ENCODE results near the gene NETO1. TPM values are rescaled to one million over a fixed set of nuclear protein-coding genes. Genes with fewer than 3 reads are reported as not detected.

The NETO1 gene
- total RNA-seq, 2 donors from 2014 or later = not detected

GRCh38 chr18:72822202-72822601 lies 45.6 kb downstream of the NETO1 start:
- H3K27ac Mint-ChIP-seq = no peak overlapping the region
- H3K36me3 Mint-ChIP-seq (ENCODE audit: low read depth) = no peaks in the 10 kb centered on the region
- no peaks in the 10 kb centered on the region for H3K27me3 Mint-ChIP-seq
- no peaks in the 10 kb centered on the region for H3K4me1 Mint-ChIP-seq
- H3K9me3 Mint-ChIP-seq = peaks cover 8% of the 10 kb centered on the region
- H3K4me3 Mint-ChIP-seq = no peak overlapping the region
- no peak for ATAC-seq (replicated peaks)

GRCh38 chr18:72820571-72820970 lies 47.2 kb downstream of the NETO1 start:
- peaks cover 15% of the 10 kb centered on the region for H3K9me3 Mint-ChIP-seq
- no peaks in the 10 kb centered on the region for H3K36me3 Mint-ChIP-seq (ENCODE audit: low read depth)
- H3K27ac Mint-ChIP-seq = no peak overlapping the region
- no peaks in the 10 kb centered on the region for H3K27me3 Mint-ChIP-seq
- no peaks in the 10 kb centered on the region for H3K4me1 Mint-ChIP-seq
- ATAC-seq (replicated peaks) = no peak
- H3K4me3 Mint-ChIP-seq = no peak overlapping the region

GRCh38 chr18:72819050-72819449 lies 48.7 kb downstream of the NETO1 start:
- ATAC-seq (replicated peaks) = no peak
- Mint-ChIP-seq H3K27me3 (no peaks in the 10 kb centered on the region), H3K27ac (no peak overlapping the region), H3K9me3 (peaks cover 18% of the 10 kb centered on the region), H3K4me1 (no peaks in the 10 kb centered on the region), H3K36me3 (ENCODE audit: low read depth) (no peaks in the 10 kb centered on the region), H3K4me3 (no peak overlapping the region)

GRCh38 chr18:72811047-72811446 lies 56.7 kb downstream of the NETO1 start:
- no peaks in the 10 kb centered on the region for H3K36me3 Mint-ChIP-seq (ENCODE audit: low read depth)
- no peaks in the 10 kb centered on the region for H3K4me1 Mint-ChIP-seq
- ATAC-seq (replicated peaks) = no peak

GRCh38 chr18:72808680-72809079 lies 59.1 kb downstream of the NETO1 start:
- H3K27me3 Mint-ChIP-seq = no peaks in the 10 kb centered on the region
- no peaks in the 10 kb centered on the region for H3K36me3 Mint-ChIP-seq (ENCODE audit: low read depth)
- no peak overlapping the region for H3K27ac Mint-ChIP-seq
- no peak for ATAC-seq (replicated peaks)
- no peak overlapping the region for H3K4me3 Mint-ChIP-seq
- peaks cover 9% of the 10 kb centered on the region for H3K9me3 Mint-ChIP-seq
- no peaks in the 10 kb centered on the region for H3K4me1 Mint-ChIP-seq

More at GRCh38 chr18:72811047-72811446, 56.7 kb downstream of the NETO1 start:
- Mint-ChIP-seq H3K4me3 (no peak overlapping the region), H3K9me3 (peaks cover 15% of the 10 kb centered on the region), H3K27ac (no peak overlapping the region), H3K27me3 (no peaks in the 10 kb centered on the region)

GRCh38 chr18:72799106-72799505 lies 68.7 kb downstream of the NETO1 start:
- no peak overlapping the region for H3K4me3 Mint-ChIP-seq
- no peaks in the 10 kb centered on the region for H3K27me3 Mint-ChIP-seq
- no peaks in the 10 kb centered on the region for H3K4me1 Mint-ChIP-seq
- ATAC-seq (replicated peaks) = no peak
- no peak overlapping the region for H3K27ac Mint-ChIP-seq
- no peaks in the 10 kb centered on the region for H3K36me3 Mint-ChIP-seq (ENCODE audit: low read depth)
- H3K9me3 Mint-ChIP-seq = peaks cover 4% of the 10 kb centered on the region

GRCh38 chr18:72783530-72783929 lies 84.3 kb downstream of the NETO1 start:
- Mint-ChIP-seq H3K27me3 (no peaks in the 10 kb centered on the region), H3K4me3 (no peak overlapping the region), H3K27ac (no peak overlapping the region), H3K36me3 (ENCODE audit: low read depth) (no peaks in the 10 kb centered on the region), H3K9me3 (no peaks in the 10 kb centered on the region), H3K4me1 (no peaks in the 10 kb centered on the region)
- ATAC-seq (replicated peaks) = no peak

- Mint-ChIP-seq H3K9me3 (peaks cover 3% of the 10 kb centered on the region), H3K4me3 (no peak overlapping the region), H3K27ac (no peak overlapping the region), H3K36me3 (ENCODE audit: low read depth) (no peaks in the 10 kb centered on the region), H3K4me1 (no peaks in the 10 kb centered on the region), H3K27me3 (no peaks in the 10 kb centered on the region)
- no peak for ATAC-seq (replicated peaks)
Measured at GRCh38 chr18:72774914-72775313, 92.9 kb downstream of the NETO1 start.

- H3K27me3 Mint-ChIP-seq = no peaks in the 10 kb centered on the region
- no peaks in the 10 kb centered on the region for H3K4me1 Mint-ChIP-seq
- no peak for ATAC-seq (replicated peaks)
- H3K36me3 Mint-ChIP-seq (ENCODE audit: low read depth) = no peaks in the 10 kb centered on the region
- H3K4me3 Mint-ChIP-seq = no peak overlapping the region
- H3K9me3 Mint-ChIP-seq = peaks cover 3% of the 10 kb centered on the region
- H3K27ac Mint-ChIP-seq = no peak overlapping the region
Measured at GRCh38 chr18:72772916-72773315, 94.9 kb downstream of the NETO1 start.

GRCh38 chr18:72768681-72769229 lies 99.0 kb downstream of the NETO1 start:
- Mint-ChIP-seq H3K4me3 (no peak overlapping the region), H3K27ac (no peak overlapping the region), H3K27me3 (no peaks in the 10 kb centered on the region), H3K4me1 (no peaks in the 10 kb centered on the region), H3K9me3 (no peaks in the 10 kb centered on the region), H3K36me3 (ENCODE audit: low read depth) (no peaks in the 10 kb centered on the region)
- ATAC-seq (replicated peaks) = no peak

- Mint-ChIP-seq H3K27me3 (no peaks in the 10 kb centered on the region), H3K4me3 (no peak overlapping the region), H3K27ac (no peak overlapping the region), H3K9me3 (no peaks in the 10 kb centered on the region), H3K36me3 (ENCODE audit: low read depth) (no peaks in the 10 kb centered on the region), H3K4me1 (no peaks in the 10 kb centered on the region)
- no peak for ATAC-seq (replicated peaks)
Measured at GRCh38 chr18:72762515-72763122, 105.2 kb downstream of the NETO1 start.

- no peaks in the 10 kb centered on the region for H3K9me3 Mint-ChIP-seq
- H3K4me3 Mint-ChIP-seq = no peak overlapping the region
- ATAC-seq (replicated peaks) = no peak
- no peaks in the 10 kb centered on the region for H3K4me1 Mint-ChIP-seq
- H3K36me3 Mint-ChIP-seq (ENCODE audit: low read depth) = no peaks in the 10 kb centered on the region
- no peak overlapping the region for H3K27ac Mint-ChIP-seq
- H3K27me3 Mint-ChIP-seq = no peaks in the 10 kb centered on the region
Measured at GRCh38 chr18:72752220-72752619, 115.6 kb downstream of the NETO1 start.

- H3K27ac Mint-ChIP-seq = no peak overlapping the region
- H3K27me3 Mint-ChIP-seq = no peaks in the 10 kb centered on the region
- no peaks in the 10 kb centered on the region for H3K36me3 Mint-ChIP-seq (ENCODE audit: low read depth)
- ATAC-seq (replicated peaks) = no peak
- no peaks in the 10 kb centered on the region for H3K4me1 Mint-ChIP-seq
- H3K9me3 Mint-ChIP-seq = no peaks in the 10 kb centered on the region
- no peak overlapping the region for H3K4me3 Mint-ChIP-seq
Measured at GRCh38 chr18:72742002-72742401, 125.8 kb downstream of the NETO1 start.

GRCh38 chr18:72738136-72738535 lies 129.7 kb downstream of the NETO1 start:
- Mint-ChIP-seq H3K36me3 (ENCODE audit: low read depth) (no peaks in the 10 kb centered on the region), H3K9me3 (no peaks in the 10 kb centered on the region), H3K4me3 (no peak overlapping the region), H3K4me1 (no peaks in the 10 kb centered on the region), H3K27me3 (no peaks in the 10 kb centered on the region), H3K27ac (no peak overlapping the region)
- no peak for ATAC-seq (replicated peaks)

GRCh38 chr18:72727776-72728175 lies 140.0 kb downstream of the NETO1 start:
- Mint-ChIP-seq H3K36me3 (ENCODE audit: low read depth) (no peaks in the 10 kb centered on the region), H3K4me1 (no peaks in the 10 kb centered on the region), H3K4me3 (no peak overlapping the region), H3K9me3 (peaks cover 8% of the 10 kb centered on the region), H3K27ac (no peak overlapping the region), H3K27me3 (no peaks in the 10 kb centered on the region)
- ATAC-seq (replicated peaks) = no peak

Data from activated T-helper 17 cell treated with anti-CD3 and anti-CD28 coated beads, Interleukin-2, amount 50 U/mL, for 72 hours (primary cell).